ENCODE results near the gene CNOT3. TPM values are rescaled to one million over a fixed set of nuclear protein-coding genes. Genes with fewer than 3 reads are reported as not detected.
A peak's percentile ranks its signal among the peaks of the same experiment; 100 is the strongest.

The CNOT3 gene
- total RNA-seq, 1 donor from 2014 or later: 6.3 TPM

DNA sequence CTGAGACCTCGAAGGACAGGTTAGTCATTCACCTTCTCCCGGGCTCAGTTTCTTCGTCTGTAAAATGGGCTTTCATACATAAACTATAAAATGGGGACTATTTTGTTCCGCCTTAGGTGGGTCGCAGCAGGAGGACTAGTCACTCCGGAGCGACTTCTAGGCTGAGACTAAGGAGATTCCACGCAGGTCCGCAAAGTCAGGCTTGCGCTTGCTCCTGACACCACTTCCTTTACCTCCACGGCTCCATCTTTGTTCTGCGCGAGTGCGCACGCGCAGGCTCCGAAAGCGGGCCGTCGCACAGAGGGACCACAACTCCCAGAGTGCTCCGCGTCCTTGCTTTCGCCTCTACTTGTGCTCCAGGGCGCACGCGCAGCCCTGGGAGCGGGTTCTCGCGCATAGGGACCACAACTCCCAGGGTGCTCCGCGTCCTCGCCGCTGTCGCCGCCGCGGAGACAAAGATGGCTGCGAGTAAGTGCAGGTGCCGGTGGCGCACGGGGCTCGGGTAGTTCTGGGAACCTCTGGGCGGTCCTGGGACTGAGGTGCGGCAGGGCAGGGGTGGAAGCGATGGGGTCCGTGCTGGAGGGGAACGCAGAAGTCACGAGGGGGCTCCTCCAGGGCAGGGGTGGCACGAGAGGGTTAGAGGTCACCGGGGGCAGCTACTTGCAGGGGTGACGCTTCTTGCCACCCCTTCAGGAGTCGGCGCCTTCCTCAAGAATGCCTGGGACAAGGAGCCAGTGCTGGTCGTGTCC, 35.0 kb upstream of the CNOT3 start, which contains the start of gene NDUFA3:
Gene NDUFA3, plus strand, starts transcription at position 435 of the 749 bp plus-strand sequence. Its CDS starts 24 bp downstream, at position 459.
- peak within 1 kb of the TSS; percentile 70 for H3K27ac ChIP-seq (ENCODE audit: low read depth, low read length)
- H3K4me1 ChIP-seq (ENCODE audit: control insufficient read depth in 3 of 3, insufficient read depth in 3 of 3, low read length in 3 of 3): peaks cover 8 to 11% (median 11%) of the 10 kb centered on the region in 3 donors
- H3K36me3 ChIP-seq (ENCODE audit: control insufficient read depth in 3 of 3, insufficient read depth in 3 of 3, low read length in 3 of 3): peaks cover 17 to 20% (median 19%) of the 10 kb centered on the region in 3 donors
- peak within 1 kb of the TSS; percentile 91 to 97 (median 91) for H3K9ac ChIP-seq (ENCODE audit: low read depth in 1 of 3, low read length in 3 of 3)
- peak within 1 kb of the TSS; percentile 85 to 97 (median 93) for H3K4me3 ChIP-seq (ENCODE audit: low read length in 3 of 3)
- H3K9me3 ChIP-seq (ENCODE audit: control insufficient read depth in 3 of 3, low read length in 3 of 3): no peaks in the 10 kb centered on the region
- H3K27me3 ChIP-seq (ENCODE audit: control insufficient read depth in 3 of 3, insufficient read depth in 3 of 3, low read length in 3 of 3): peaks cover 0 to 4% (median 0%) of the 10 kb centered on the region in 3 donors

GRCh38 chr19:54104998-54105715, 32.4 kb upstream of the CNOT3 start:
- Histone ChIP-seq H3K27ac (ENCODE audit: low read depth, low read length) (no peak overlapping the region), H3K36me3 (ENCODE audit: control insufficient read depth in 3 of 3, insufficient read depth in 3 of 3, low read length in 3 of 3) (peaks cover 39 to 42% (median 41%) of the 10 kb centered on the region in 3 donors), H3K4me1 (ENCODE audit: control insufficient read depth in 3 of 3, insufficient read depth in 3 of 3, low read length in 3 of 3) (peaks cover 8 to 11% (median 11%) of the 10 kb centered on the region in 3 donors), H3K4me3 (ENCODE audit: low read length in 3 of 3) (no peak overlapping the region), H3K27me3 (ENCODE audit: control insufficient read depth in 3 of 3, insufficient read depth in 3 of 3, low read length in 3 of 3) (no peaks in the 10 kb centered on the region), H3K9me3 (ENCODE audit: control insufficient read depth in 3 of 3, low read length in 3 of 3) (no peaks in the 10 kb centered on the region), H3K9ac (ENCODE audit: low read depth in 1 of 3, low read length in 3 of 3) (no peak overlapping the region)

DNA sequence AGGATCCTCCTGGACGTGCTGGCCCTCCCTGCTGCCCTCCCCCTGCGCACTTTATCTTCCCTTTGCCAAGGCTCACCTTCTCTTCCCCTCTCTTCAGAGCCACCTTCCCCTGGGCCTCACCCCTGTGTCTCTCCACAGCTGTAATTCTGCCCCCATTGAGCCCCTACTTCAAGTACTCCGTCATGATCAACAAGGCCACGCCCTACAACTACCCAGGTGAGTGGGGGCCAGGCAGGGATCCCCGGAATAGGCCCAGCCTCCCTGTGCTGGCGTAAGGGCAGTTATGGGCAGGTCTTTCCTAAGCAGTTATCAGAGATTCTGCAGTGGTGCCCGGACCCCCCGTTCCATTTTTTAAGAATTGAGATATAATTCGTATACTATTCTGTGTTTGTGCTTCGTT, 31.8 kb upstream of the CNOT3 start:
- Histone ChIP-seq H3K9me3 (ENCODE audit: control insufficient read depth in 3 of 3, low read length in 3 of 3) (no peaks in the 10 kb centered on the region), H3K4me3 (ENCODE audit: low read length in 3 of 3) (no peak overlapping the region), H3K27me3 (ENCODE audit: control insufficient read depth in 3 of 3, insufficient read depth in 3 of 3, low read length in 3 of 3) (no peaks in the 10 kb centered on the region), H3K4me1 (ENCODE audit: control insufficient read depth in 3 of 3, insufficient read depth in 3 of 3, low read length in 3 of 3) (peaks cover 8 to 11% (median 11%) of the 10 kb centered on the region in 3 donors), H3K27ac (ENCODE audit: low read depth, low read length) (no peak overlapping the region), H3K36me3 (ENCODE audit: control insufficient read depth in 3 of 3, insufficient read depth in 3 of 3, low read length in 3 of 3) (peaks cover 44 to 47% (median 46%) of the 10 kb centered on the region in 3 donors), H3K9ac (ENCODE audit: low read depth in 1 of 3, low read length in 3 of 3) (no peak overlapping the region)

- H3K27me3 ChIP-seq (ENCODE audit: control insufficient read depth in 3 of 3, insufficient read depth in 3 of 3, low read length in 3 of 3): no peaks in the 10 kb centered on the region
- H3K36me3 ChIP-seq (ENCODE audit: control insufficient read depth in 3 of 3, insufficient read depth in 3 of 3, low read length in 3 of 3): peaks cover 47 to 50% (median 48%) of the 10 kb centered on the region in 3 donors
- H3K9me3 ChIP-seq (ENCODE audit: control insufficient read depth in 3 of 3, low read length in 3 of 3): no peaks in the 10 kb centered on the region
- no peak overlapping the region for H3K27ac ChIP-seq (ENCODE audit: low read depth, low read length)
- H3K9ac ChIP-seq (ENCODE audit: low read depth in 1 of 3, low read length in 3 of 3): no peak overlapping the region
- peaks cover 8 to 11% (median 11%) of the 10 kb centered on the region in 3 donors for H3K4me1 ChIP-seq (ENCODE audit: control insufficient read depth in 3 of 3, insufficient read depth in 3 of 3, low read length in 3 of 3)
- H3K4me3 ChIP-seq (ENCODE audit: low read length in 3 of 3): no peak overlapping the region
These were observed 30.8 kb upstream of the CNOT3 start for GRCh38 chr19:54106716-54107115.

DNA sequence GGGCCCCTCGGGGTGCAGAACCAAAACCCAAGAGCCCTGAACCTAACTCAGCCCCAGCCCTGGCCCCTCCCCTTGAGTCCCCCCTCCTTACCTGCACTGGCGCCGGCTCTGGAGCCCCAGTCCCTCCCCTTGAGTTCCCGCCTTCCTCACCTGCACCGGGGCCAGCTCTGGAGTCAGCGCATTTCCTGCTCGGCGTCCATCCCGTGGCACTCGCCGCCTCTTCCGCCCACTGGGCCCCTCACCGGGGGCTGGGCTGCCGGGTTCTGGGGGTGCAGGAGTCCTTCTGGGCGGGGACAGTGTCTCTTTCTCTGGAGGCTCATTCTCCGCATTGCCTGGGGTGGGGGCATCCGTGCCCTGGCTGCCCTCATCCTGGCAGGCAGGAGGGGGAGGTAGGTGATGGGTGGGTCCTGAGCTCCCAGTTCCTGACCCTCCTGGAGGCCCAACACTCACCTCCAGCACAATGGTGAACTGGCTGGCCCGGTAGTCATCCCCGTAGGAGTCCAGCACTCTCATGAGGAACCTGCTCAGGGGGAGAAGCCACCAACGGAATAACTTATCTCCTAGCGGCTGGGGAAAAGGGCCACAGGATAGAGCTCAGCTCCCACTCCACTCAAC, 29.6 kb upstream of the CNOT3 start:
- H3K27ac ChIP-seq (ENCODE audit: low read depth, low read length): no peak overlapping the region
- no peaks in the 10 kb centered on the region for H3K27me3 ChIP-seq (ENCODE audit: control insufficient read depth in 3 of 3, insufficient read depth in 3 of 3, low read length in 3 of 3)
- H3K9ac ChIP-seq (ENCODE audit: low read depth in 1 of 3, low read length in 3 of 3): no peak overlapping the region
- H3K4me3 ChIP-seq (ENCODE audit: low read length in 3 of 3): no peak overlapping the region
- peaks cover 47 to 52% (median 48%) of the 10 kb centered on the region in 3 donors for H3K36me3 ChIP-seq (ENCODE audit: control insufficient read depth in 3 of 3, insufficient read depth in 3 of 3, low read length in 3 of 3)
- no peaks in the 10 kb centered on the region for H3K9me3 ChIP-seq (ENCODE audit: control insufficient read depth in 3 of 3, low read length in 3 of 3)
- H3K4me1 ChIP-seq (ENCODE audit: control insufficient read depth in 3 of 3, insufficient read depth in 3 of 3, low read length in 3 of 3): peaks cover 5 to 7% (median 6%) of the 10 kb centered on the region in 3 donors

GRCh38 chr19:54108496-54108895, 29.1 kb upstream of the CNOT3 start:
- Histone ChIP-seq H3K36me3 (ENCODE audit: control insufficient read depth in 3 of 3, insufficient read depth in 3 of 3, low read length in 3 of 3) (peaks cover 47 to 52% (median 52%) of the 10 kb centered on the region in 3 donors), H3K27me3 (ENCODE audit: control insufficient read depth in 3 of 3, insufficient read depth in 3 of 3, low read length in 3 of 3) (no peaks in the 10 kb centered on the region), H3K4me1 (ENCODE audit: control insufficient read depth in 3 of 3, insufficient read depth in 3 of 3, low read length in 3 of 3) (peaks cover under 1 to 3% (median 2%) of the 10 kb centered on the region in 3 donors), H3K4me3 (ENCODE audit: low read length in 3 of 3) (no peak overlapping the region), H3K9me3 (ENCODE audit: control insufficient read depth in 3 of 3, low read length in 3 of 3) (no peaks in the 10 kb centered on the region), H3K27ac (ENCODE audit: low read depth, low read length) (no peak overlapping the region), H3K9ac (ENCODE audit: low read depth in 1 of 3, low read length in 3 of 3) (no peak overlapping the region)

GRCh38 chr19:54109651-54110050, 27.9 kb upstream of the CNOT3 start:
- H3K36me3 ChIP-seq (ENCODE audit: control insufficient read depth in 3 of 3, insufficient read depth in 3 of 3, low read length in 3 of 3): peaks cover 47 to 55% (median 54%) of the 10 kb centered on the region in 3 donors
- no peak overlapping the region for H3K9ac ChIP-seq (ENCODE audit: low read depth in 1 of 3, low read length in 3 of 3)
- no peaks in the 10 kb centered on the region for H3K9me3 ChIP-seq (ENCODE audit: control insufficient read depth in 3 of 3, low read length in 3 of 3)
- H3K27ac ChIP-seq (ENCODE audit: low read depth, low read length): no peak overlapping the region
- H3K27me3 ChIP-seq (ENCODE audit: control insufficient read depth in 3 of 3, insufficient read depth in 3 of 3, low read length in 3 of 3): no peaks in the 10 kb centered on the region
- no peak overlapping the region for H3K4me3 ChIP-seq (ENCODE audit: low read length in 3 of 3)
- H3K4me1 ChIP-seq (ENCODE audit: control insufficient read depth in 3 of 3, insufficient read depth in 3 of 3, low read length in 3 of 3): peaks cover 6 to 9% (median 8%) of the 10 kb centered on the region in 3 donors

DNA sequence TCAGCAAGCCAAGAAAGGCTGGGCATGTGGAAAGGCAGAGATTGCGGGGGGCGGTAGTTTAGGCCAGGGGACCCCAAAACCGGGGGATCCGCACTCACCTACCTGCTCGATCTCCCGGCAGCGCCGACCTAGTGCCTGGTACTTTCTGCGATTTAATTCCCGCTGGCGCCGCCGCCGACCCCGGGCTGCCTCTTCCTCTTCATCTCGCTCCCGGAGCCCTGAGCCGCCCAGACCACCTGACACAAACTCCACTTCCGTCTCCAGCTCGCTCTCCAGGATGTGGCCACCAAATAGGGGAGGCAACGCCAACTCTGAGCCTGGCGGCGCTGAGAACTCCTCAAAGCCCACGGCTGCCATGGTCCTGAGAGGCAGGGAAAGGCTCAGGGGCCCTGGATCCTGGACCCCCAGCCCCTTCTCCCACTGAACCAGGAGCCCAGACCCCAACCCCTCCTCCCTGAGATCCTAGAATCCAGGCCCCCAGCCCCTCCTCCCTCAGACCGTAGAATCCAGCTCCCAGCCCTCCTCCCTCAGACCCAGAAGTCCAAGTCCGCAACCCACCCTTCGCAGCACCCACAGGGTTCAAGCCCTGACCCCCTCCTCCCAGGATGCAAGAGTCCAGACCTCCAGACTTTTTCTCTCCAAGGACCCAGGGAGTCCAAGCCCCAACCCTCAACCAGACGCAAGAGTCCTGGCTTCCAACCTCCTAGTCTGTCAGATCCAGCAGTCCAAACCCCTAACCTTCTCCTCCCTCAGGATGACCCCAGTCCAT, 23.0 kb upstream of the CNOT3 start:
- H3K27ac ChIP-seq (ENCODE audit: low read depth, low read length): peak overlapping the region; percentile 40
- peak overlapping the region; percentile 93 to 100 (median 98) for H3K4me3 ChIP-seq (ENCODE audit: low read length in 3 of 3)
- H3K4me1 ChIP-seq (ENCODE audit: control insufficient read depth in 3 of 3, insufficient read depth in 3 of 3, low read length in 3 of 3): peaks cover 14 to 27% (median 21%) of the 10 kb centered on the region in 3 donors
- H3K9ac ChIP-seq (ENCODE audit: low read depth in 1 of 3, low read length in 3 of 3): peak overlapping the region; percentile 86 to 99 (median 96)
- H3K9me3 ChIP-seq (ENCODE audit: control insufficient read depth in 3 of 3, low read length in 3 of 3): no peaks in the 10 kb centered on the region
- H3K36me3 ChIP-seq (ENCODE audit: control insufficient read depth in 3 of 3, insufficient read depth in 3 of 3, low read length in 3 of 3): peaks cover 18 to 31% (median 28%) of the 10 kb centered on the region in 3 donors
- no peaks in the 10 kb centered on the region for H3K27me3 ChIP-seq (ENCODE audit: control insufficient read depth in 3 of 3, insufficient read depth in 3 of 3, low read length in 3 of 3)

Measured in skeletal muscle tissue (tissue), 4 donors.